GM23248 (cell line): ENCODE data around the gene LRP1-AS. TPM values are rescaled to one million over a fixed set of nuclear protein-coding genes. Genes with fewer than 3 reads are reported as not detected.

Experiments used
- DNase-seq: peaks from one replicate; pipeline ENCODE4 v3.0.0-alpha.2; 2015
- H2AFZ ChIP-seq: fragments of 200-600 bp; sonication (generic); 2 replicates; pipeline ENCODE4 v1.6.1; 2016; ENCODE audit warnings: antibody characterized with exemption
- H3F3A ChIP-seq: fragments of 200-600 bp; sonication (generic); 2 replicates; pipeline ENCODE4 v1.6.1; 2016; ENCODE audit warnings: mild to moderate bottlenecking, antibody characterized with exemption, mixed run types; ENCODE audit not compliant: insufficient read depth
- H3K27ac ChIP-seq: fragments of 200-600 bp; sonication (generic); 2 replicates; pipeline ENCODE4 v1.5.1; 2016; ENCODE audit warnings: mild to moderate bottlenecking
- H3K27me3 ChIP-seq: fragments of 200-600 bp; sonication (generic); replicated peaks from 2 replicates; pipeline ENCODE4 v1.6.1; 2016; ENCODE audit warnings: mild to moderate bottlenecking; ENCODE audit not compliant: insufficient read depth
- H3K36me3 ChIP-seq: fragments of 200-600 bp; sonication (generic); 2 replicates; pipeline ENCODE4 v1.6.1; 2016; ENCODE audit warnings: low read depth, mild to moderate bottlenecking
- H3K4me1 ChIP-seq: fragments of 200-600 bp; sonication (generic); 2 replicates; pipeline ENCODE4 v1.6.1; 2016; ENCODE audit warnings: mild to moderate bottlenecking; ENCODE audit not compliant: insufficient read depth
- H3K4me2 ChIP-seq: fragments of 200-600 bp; sonication (generic); one replicate; pipeline ENCODE4 v1.6.1; 2016; ENCODE audit warnings: mild to moderate bottlenecking; ENCODE audit not compliant: unreplicated experiment
- H3K4me3 ChIP-seq: fragments of 200-600 bp; sonication (generic); 2 replicates; pipeline ENCODE4 v1.5.1; 2016; ENCODE audit warnings: mild to moderate bottlenecking
- H3K79me2 ChIP-seq: fragments of 200-600 bp; sonication (generic); 2 replicates; pipeline ENCODE4 v1.6.1; 2016; ENCODE audit warnings: mild to moderate bottlenecking; ENCODE audit not compliant: insufficient read depth
- H3K9ac ChIP-seq: fragments of 200-600 bp; sonication (generic); 2 replicates; pipeline ENCODE4 v1.6.1; 2016; ENCODE audit warnings: mild to moderate bottlenecking
- H3K9me2 ChIP-seq: fragments of 200-600 bp; sonication (generic); 2 replicates; pipeline ENCODE4 v1.6.1; 2016; ENCODE audit warnings: mixed run types, mild to moderate bottlenecking, moderate library complexity; ENCODE audit not compliant: insufficient read depth
- H3K9me3 ChIP-seq: fragments of 200-600 bp; sonication (generic); one replicate; pipeline ENCODE4 v1.6.1; 2017; ENCODE audit warnings: low read depth
- H4K20me1 ChIP-seq: fragments of 200-600 bp; sonication (generic); 2 replicates; pipeline ENCODE4 v1.6.0; 2016; ENCODE audit not compliant: insufficient read depth
- EZH2 ChIP-seq: fragments of 200-600 bp; sonication (generic); IDR thresholded peaks from 2 replicates; pipeline ENCODE4 v1.6.1; 2018; ENCODE audit warnings: antibody characterized with exemption, mild to moderate bottlenecking; ENCODE audit not compliant: insufficient read depth, poor library complexity, severe bottlenecking
- EZH2phosphoT487 ChIP-seq: fragments of 200-600 bp; sonication (generic); IDR thresholded peaks from 2 replicates; pipeline ENCODE4 v1.6.1; 2018; ENCODE audit warnings: antibody characterized with exemption, moderate library complexity, mild to moderate bottlenecking, low read depth; ENCODE audit not compliant: insufficient read depth
- WGBS, 2 experiments: methylation state at CpG; one replicate each; pipeline ENCODE4 v1.1.6; 2015 to 2017; ENCODE audit warnings: low lambda C conversion rate in 2 of 2, low coverage in 1 of 2; ENCODE audit errors: missing lambda C conversion rate in 2 of 2; 5-methylcytosine and 5-hydroxymethylcytosine counted together
- in situ Hi-C: fragments of 300-500 bp; cut with MboI; formaldehyde crosslinking; loops from 2 replicates; pipeline ENCODE4 v1.15.0; 2020
- polyA plus RNA-seq: library from polyadenylated mRNA; unstranded; fragments of >200 nt; fragmentation: Nextera tagmentation; extraction: Ambion mirVana; gene quantifications from 2 replicates; pipeline ENCODE4 v1.2.1, GENCODE V29; 2016
- total RNA-seq: library from RNA; depleted of rRNA; stranded (reverse); fragments of >200 nt; shearing (Covaris generic); gene quantifications from 2 replicates; pipeline ENCODE4 v1.2.3, GENCODE V29; 2014

The LRP1-AS gene
- total and polyA plus RNA-seq, 2 experiments from 2014 or later: 0.60 TPM; not detected in 1

DNA sequence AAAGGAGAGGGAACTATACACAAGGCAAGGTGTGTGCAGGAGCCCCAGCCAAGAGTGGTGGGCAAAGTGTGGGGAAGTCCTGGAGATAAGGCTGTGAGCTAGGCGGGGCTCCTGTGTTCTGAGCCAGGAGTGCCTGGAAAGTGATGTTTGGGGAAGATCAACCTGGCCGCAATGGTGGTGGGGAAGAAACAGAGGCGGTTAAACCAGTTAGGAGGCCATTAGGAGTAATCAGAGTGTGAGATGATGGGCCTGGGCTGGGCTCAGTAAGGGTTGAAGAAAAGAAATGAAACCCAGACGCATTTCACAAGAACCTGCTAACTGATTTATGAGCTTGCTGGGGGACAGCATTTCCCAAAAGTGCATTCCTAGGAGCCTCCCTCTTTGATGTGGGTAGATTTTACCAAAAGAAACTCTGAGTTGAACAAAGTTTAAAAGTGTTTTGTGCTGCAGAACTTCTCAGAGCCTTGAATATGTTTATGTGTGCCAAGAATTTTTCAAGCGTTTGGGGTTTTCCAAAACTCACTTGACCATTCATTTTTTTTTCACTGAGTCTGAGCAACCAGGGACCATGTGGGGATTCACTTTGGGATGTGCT, 34.2 kb upstream of the LRP1-AS start:
- Histone ChIP-seq H3K4me3 (no peak overlapping the region), H3K9ac (no peak overlapping the region), H3K36me3 (peaks cover 67% of the 10 kb centered on the region), H3F3A (peaks cover 30% of the 10 kb centered on the region), H3K4me2 (no peak overlapping the region), H3K27me3 (no peaks in the 10 kb centered on the region), H3K79me2 (peaks cover 74% of the 10 kb centered on the region), H3K9me2 (no peaks in the 10 kb centered on the region), H2AFZ (no peak overlapping the region), H3K4me1 (peaks cover 1% of the 10 kb centered on the region; the same call in 1 of the 2 replicates), H3K9me3 (no peaks in the 10 kb centered on the region), H3K27ac (peak overlapping the region; percentile 21), H4K20me1 (no peaks in the 10 kb centered on the region)
- in situ Hi-C loops: no loop called here
- DNase-seq: peak; percentile 34
- no peak for TF ChIP-seq EZH2
- 63 to 64% methylated on average over 5 of the region's 5 CpGs for WGBS, 2 experiments

GRCh38 chr12:57181072-57181471, 33.7 kb upstream of the LRP1-AS start:
- Histone ChIP-seq H3K27ac (peak overlapping the region; percentile 15; the same call in 1 of the 2 replicates), H3K9me3 (no peaks in the 10 kb centered on the region), H3K27me3 (no peaks in the 10 kb centered on the region), H3K79me2 (peaks cover 76% of the 10 kb centered on the region), H3K4me2 (no peak overlapping the region), H3K9ac (no peak overlapping the region), H4K20me1 (no peaks in the 10 kb centered on the region), H3F3A (peaks cover 30% of the 10 kb centered on the region), H3K4me3 (no peak overlapping the region), H2AFZ (no peak overlapping the region), H3K36me3 (peaks cover 67% of the 10 kb centered on the region), H3K4me1 (peaks cover 6% of the 10 kb centered on the region; the same call in 1 of the 2 replicates), H3K9me2 (no peaks in the 10 kb centered on the region)
- 51 to 74% methylated on average over 9 of the region's 9 CpGs for WGBS, 2 experiments
- TF ChIP-seq EZH2phosphoT487 (no peak), EZH2 (no peak)
- no peak for DNase-seq
- in situ Hi-C loops: no loop called here

- H3K79me2 ChIP-seq: peaks cover 83% of the 10 kb centered on the region
- WGBS, 2 experiments: 91 to 96% methylated on average over 13 to 20 of the region's 20 CpGs
- peaks cover 29% of the 10 kb centered on the region for H3F3A ChIP-seq
- DNase-seq: no peak
- in situ Hi-C loops: no loop called here
- no peaks in the 10 kb centered on the region for H4K20me1 ChIP-seq
- no peak overlapping the region for H3K4me2 ChIP-seq
- H3K36me3 ChIP-seq: peaks cover 67% of the 10 kb centered on the region
- no peak overlapping the region for H3K9ac ChIP-seq
- no peak for TF ChIP-seq EZH2phosphoT487
- no peak overlapping the region for H3K4me3 ChIP-seq
- no peak overlapping the region for H2AFZ ChIP-seq
- peaks cover 6% of the 10 kb centered on the region; the same call in 1 of the 2 replicates for H3K4me1 ChIP-seq
- H3K9me2 ChIP-seq: no peaks in the 10 kb centered on the region
- H3K27me3 ChIP-seq: no peaks in the 10 kb centered on the region
- no peak overlapping the region for H3K27ac ChIP-seq
- no peaks in the 10 kb centered on the region for H3K9me3 ChIP-seq
Observed at GRCh38 chr12:57180321-57180989, 33.0 kb upstream of the LRP1-AS start.

DNA sequence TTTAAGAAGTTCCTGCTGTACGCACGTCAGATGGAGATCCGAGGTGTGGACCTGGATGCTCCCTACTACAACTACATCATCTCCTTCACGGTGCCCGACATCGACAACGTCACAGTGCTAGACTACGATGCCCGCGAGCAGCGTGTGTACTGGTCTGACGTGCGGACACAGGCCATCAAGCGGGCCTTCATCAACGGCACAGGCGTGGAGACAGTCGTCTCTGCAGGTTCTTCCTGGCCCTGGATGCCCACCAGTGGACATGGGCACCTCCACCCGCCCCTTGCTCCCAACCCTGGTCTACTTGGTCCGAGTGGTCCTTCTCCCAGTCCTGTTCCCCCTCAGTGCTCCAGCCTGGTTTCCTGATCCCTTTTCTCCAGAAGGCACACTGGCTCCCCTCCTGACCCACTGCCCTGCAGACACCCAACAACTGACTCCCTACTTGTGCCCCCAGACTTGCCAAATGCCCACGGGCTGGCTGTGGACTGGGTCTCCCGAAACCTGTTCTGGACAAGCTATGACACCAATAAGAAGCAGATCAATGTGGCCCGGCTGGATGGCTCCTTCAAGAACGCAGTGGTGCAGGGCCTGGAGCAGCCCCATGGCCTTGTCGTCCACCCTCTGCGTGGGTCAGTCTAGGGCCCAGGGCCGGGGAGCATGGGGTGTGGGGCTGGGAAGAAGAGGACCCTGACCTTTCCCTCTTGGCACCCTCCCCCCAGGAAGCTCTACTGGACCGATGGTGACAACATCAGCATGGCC, 32.1 kb upstream of the LRP1-AS start:
- DNase-seq: no peak
- in situ Hi-C loops: loop anchor here (5.0 kb wide), 1 partner anchor 57 kb away; no protein-coding TSS in a partner anchor
- H3K36me3 ChIP-seq: peaks cover 69% of the 10 kb centered on the region
- peaks cover 6% of the 10 kb centered on the region; the same call in 1 of the 2 replicates for H3K4me1 ChIP-seq
- no peak overlapping the region for H3K4me2 ChIP-seq
- no peaks in the 10 kb centered on the region for H3K9me3 ChIP-seq
- no peak overlapping the region for H3K27ac ChIP-seq
- H3K9me2 ChIP-seq: no peaks in the 10 kb centered on the region
- H3K27me3 ChIP-seq: no peaks in the 10 kb centered on the region
- no peaks in the 10 kb centered on the region for H4K20me1 ChIP-seq
- H2AFZ ChIP-seq: no peak overlapping the region
- H3K79me2 ChIP-seq: peaks cover 83% of the 10 kb centered on the region
- TF ChIP-seq EZH2phosphoT487 (no peak), EZH2 (no peak)
- 85 to 90% methylated on average over 22 to 27 of the region's 27 CpGs for WGBS, 2 experiments
- no peak overlapping the region for H3K4me3 ChIP-seq
- H3K9ac ChIP-seq: no peak overlapping the region
- H3F3A ChIP-seq: peaks cover 35% of the 10 kb centered on the region
